Measurements from ENCODE around the gene SPTLC1.
A peak's percentile ranks its signal among the peaks of the same experiment; 100 is the strongest.

SPTLC1 gene

DNA sequence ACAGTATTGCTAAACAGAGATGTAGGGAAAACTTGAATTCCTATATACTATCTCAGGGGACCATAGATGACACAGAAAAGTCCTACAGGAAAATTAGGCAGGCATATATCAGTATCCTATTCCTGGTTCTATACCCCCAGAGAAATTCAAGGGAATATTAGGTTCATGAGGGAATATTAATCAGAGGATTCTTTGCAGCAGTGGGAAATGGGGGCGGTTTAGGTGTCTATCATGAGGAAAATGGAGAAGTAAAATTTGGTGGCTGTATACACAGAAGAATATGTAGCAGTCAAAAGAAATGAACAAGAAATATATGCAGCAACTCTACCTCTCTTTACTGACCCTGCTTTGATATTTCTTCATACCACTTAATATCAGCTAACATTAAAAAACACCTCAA is 20.0 kb downstream of the SPTLC1 start:
- DNase-seq: no peak

DNA sequence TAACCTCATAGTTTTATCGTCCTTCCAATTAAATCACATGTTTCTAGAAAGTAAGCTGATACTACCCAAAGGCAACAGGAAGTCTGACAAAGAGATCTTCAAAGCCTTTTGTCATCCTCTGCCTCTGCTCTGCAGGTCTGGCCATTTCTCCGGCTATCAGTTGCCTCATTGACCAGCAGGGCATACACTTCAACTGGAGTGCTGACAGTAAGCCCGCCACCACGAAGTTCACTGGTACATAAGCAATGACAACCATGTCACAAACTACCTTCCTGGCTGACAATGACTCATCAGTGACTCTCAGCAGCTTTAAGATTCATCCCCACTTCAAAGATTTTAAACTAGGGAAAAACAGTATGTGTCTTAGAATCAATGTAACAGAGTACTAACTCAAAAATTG is 20.6 kb downstream of the SPTLC1 start:
- DNase-seq: peak in 1 of 58 donors; percentile 7

- DNase-seq: no peak
These were observed 37.3 kb downstream of the SPTLC1 start for GRCh38 chr9:92077888-92078287.

- no peak for DNase-seq
These were observed 43.6 kb downstream of the SPTLC1 start for GRCh38 chr9:92071634-92072033.

GRCh38 chr9:92066168-92066567 is 49.0 kb downstream of the SPTLC1 start:
- no peak for DNase-seq

GRCh38 chr9:92064711-92065110 is 50.5 kb downstream of the SPTLC1 start:
- DNase-seq: no peak

- DNase-seq: no peak
These were observed 54.0 kb downstream of the SPTLC1 start for GRCh38 chr9:92061184-92061583.

DNA sequence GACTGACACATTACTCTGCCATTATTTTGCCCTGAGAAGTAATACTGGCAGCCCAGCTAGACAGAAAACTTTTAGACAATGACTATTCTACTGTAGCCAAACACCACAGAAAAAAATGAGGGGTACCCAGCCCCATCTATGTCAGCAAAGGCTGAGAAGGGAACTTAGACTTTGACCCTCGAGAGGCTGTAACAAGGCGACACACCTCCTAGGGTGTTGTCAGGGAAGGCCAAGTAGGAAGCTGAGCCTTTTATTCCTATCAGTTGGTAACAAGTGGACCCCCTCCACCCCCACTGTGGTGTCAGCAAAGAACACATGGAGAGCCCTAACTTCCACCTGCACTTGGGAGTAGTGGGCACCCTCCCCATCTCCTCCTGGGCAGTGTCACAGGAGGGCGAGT is 55.6 kb downstream of the SPTLC1 start:
- DNase-seq: no peak

- no peak for DNase-seq
These were observed 56.3 kb downstream of the SPTLC1 start for GRCh38 chr9:92058723-92059444.

DNA sequence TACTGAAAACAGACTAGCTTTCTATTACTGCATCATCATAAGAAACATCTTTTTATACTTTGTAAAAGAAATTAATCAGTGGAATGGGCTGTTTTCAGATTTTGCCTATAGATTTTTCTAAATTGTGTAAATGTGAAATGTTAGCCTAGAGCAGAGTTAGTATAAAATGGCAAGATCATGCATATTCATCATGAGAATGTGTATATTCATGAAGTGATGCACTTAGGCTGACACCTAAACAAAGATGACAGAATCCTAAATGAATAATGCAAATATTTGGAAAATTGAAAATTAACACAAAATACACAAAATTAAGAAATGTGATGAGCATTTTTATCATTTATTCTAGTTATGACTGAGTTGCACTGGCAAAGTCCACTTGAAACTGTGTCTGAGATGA is 57.2 kb downstream of the SPTLC1 start:
- no peak for DNase-seq

DNA sequence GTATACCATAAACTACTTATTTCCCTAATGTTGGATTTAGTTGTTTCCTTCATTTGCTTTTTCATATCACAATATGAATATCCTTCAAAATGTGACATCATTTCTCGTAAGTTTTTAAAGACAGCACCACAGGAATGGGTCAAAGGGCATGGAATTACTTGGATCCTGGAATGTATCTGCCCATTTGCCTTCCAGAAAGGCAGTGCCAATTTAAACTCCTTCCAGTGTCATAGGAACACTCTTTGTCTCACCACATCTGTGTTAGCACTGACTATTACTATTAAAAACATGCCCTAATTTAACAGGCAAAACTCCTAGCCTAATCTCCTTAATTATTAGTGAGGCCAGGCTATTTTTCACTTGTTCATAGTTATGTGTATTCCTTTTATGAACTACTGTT is 58.0 kb downstream of the SPTLC1 start:
- no peak for DNase-seq

DNA sequence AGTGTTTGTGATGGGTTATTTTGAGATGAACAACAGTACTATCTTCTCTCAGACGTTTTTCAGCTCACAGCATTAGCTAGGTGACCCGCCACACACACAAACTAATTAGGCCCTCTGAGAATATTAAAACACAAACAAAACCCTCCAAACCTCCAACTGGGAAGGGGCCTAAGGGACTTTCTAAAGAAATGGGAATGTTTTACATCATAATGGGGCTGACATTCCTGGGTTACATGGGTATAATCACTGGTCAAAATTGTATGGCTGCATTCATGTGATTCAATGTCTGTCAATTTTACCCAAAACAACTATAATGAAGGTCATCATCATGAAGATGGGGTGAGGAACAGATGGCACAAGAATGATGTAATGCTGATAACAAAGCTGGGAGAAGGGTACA is 59.6 kb downstream of the SPTLC1 start:
- no peak for DNase-seq

DNA sequence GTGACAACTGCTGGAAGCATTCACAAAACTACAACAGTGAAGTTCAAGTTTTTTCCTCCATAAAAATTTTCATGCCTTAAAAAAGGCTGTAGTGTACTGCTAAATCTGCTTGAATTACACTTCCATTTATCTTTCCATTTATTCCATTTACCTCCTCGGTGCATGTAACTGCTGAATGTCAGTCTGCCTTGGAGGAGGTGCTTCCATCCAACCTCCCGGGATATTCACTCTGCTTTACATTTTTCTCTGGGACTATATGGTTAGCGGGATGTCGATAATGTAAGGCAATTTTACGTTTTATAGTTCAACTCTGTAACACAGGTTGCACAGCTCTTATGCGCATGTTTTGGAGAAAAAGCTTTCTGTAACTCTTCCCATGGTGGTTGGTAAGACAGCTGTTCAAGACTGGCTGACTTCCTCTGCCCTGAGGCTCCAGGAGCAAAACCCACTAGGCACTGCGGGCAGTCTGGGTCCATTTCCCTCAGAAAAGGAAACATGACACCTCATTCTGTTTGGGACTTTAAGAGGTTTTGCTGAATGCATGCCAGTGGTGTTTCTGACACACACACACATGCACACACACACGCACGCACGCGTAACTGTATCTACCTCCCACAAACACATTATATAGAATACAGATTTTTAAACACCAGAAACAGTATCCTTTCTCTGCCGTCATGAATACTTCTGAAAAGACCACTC is 66.1 kb downstream of the SPTLC1 start:
- DNase-seq: no peak

- no peak for DNase-seq
These were observed 67.7 kb downstream of the SPTLC1 start for GRCh38 chr9:92047500-92047899.

GRCh38 chr9:92046676-92047075 is 68.5 kb downstream of the SPTLC1 start:
- no peak for DNase-seq

DNA sequence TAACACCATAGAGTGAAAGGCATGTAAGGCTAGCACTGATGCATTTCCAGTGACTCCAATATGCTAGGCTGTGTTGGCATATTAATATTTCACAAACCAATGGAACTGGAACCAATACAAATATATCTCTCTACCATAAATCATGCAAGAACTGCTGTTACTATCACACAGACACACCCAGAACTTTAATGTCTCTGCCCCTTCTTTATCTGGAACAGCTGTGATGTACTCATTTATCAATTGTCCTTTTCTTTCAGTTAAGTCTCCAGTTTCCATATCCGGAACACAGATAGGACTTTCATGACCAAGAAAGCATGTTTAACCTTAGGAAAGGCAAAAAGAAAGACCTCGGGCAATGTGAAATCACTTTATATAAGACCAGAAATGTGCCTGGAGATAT is 70.3 kb downstream of the SPTLC1 start:
- no peak for DNase-seq

GRCh38 chr9:92043002-92043401 is 72.2 kb downstream of the SPTLC1 start:
- no peak for DNase-seq

DNA sequence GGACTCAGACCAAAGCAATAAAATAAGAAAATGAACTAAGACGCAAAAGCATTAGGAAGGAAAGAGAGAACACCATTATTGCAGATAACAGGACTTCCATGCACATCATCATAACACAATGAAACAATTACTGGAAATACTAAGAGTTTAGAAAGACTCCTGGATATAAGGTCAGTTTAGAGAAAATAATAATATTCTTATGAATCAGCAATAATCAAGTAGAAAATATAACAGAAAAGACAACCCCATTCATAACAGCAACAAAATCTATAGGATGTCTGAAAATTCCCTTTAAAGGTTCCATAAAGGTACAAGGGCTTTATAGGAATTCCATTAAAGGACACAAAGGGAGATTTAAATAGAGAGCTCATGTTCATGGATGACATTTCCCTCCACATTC is 73.0 kb downstream of the SPTLC1 start:
- DNase-seq: no peak

DNA sequence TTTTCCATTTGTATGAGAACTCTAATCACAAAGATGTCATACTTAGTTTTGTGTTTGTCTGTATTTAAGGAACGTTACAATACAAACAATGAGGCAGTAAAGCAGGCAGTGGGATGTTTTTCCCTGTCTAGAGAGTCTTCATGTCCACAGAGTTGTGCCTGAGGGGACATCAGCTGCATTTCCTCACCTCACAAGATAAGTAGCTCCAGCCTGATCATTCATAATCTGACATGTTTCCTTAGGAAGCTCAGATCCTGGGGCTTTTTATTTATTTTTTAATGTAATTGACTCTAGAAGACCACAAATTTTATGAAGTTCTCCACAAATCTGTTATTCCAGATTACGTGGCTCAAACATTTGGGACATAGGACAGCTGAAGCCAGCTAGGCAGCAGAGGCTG is 78.5 kb downstream of the SPTLC1 start:
- no peak for DNase-seq

- no peak for DNase-seq
These were observed 78.8 kb downstream of the SPTLC1 start for GRCh38 chr9:92036411-92036746.

DNA sequence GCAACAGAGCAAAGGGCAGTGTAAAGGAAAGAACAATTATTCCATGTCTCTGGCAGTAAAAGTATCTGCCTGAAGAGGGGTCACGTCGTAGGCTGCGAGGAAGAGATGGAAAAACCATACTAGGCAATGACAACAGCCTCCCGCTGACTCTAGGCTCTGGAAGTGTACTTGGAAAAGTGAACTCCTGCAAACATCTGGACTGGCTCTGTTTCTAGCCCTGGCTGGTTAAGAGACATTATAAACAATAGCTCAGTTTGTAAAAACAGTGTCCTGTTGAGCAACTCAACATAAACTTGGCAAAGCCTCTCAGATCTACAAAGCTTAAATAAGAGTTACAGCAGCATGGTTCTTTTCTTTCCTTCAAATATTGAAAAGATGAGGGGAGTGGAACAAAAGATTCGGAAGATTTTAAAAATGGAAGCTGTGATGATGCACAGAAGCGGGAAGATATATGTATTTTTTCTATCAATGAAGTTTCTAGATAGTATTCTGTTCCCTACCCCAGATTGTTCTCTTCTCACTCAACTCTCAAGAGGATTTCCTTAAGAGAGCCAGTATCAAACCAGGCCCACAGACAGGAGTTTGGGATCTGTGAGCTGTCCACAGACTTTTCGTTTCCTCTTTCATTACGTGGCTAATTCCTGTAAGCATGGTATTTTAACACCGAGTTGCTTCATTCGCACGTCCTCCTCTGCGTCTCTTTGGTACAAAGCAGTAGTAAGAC is 79.4 kb downstream of the SPTLC1 start:
- no peak for DNase-seq

DNA sequence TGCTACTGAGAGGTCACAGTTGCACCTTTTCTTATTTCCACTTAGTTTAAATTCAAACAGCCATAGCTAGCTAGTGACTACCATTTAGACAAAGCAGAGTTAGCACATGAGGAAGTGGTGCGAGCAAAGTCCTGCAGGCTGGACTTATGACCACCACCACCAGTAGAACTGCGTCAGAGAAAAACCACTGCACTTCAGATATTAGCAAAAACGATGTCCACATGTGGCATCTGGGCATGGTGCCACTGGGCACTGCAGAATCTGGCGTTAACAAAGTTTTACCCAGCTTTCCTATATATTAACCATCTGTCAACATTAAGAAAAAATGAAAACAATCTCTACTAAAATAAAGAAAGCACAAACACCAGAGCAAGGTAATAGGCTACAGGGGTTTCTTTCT is 80.1 kb downstream of the SPTLC1 start:
- DNase-seq: no peak

- DNase-seq: no peak
These were observed 81.2 kb downstream of the SPTLC1 start for GRCh38 chr9:92033991-92034390.
